ENCODE data around the gene KCNT1.

DNA sequence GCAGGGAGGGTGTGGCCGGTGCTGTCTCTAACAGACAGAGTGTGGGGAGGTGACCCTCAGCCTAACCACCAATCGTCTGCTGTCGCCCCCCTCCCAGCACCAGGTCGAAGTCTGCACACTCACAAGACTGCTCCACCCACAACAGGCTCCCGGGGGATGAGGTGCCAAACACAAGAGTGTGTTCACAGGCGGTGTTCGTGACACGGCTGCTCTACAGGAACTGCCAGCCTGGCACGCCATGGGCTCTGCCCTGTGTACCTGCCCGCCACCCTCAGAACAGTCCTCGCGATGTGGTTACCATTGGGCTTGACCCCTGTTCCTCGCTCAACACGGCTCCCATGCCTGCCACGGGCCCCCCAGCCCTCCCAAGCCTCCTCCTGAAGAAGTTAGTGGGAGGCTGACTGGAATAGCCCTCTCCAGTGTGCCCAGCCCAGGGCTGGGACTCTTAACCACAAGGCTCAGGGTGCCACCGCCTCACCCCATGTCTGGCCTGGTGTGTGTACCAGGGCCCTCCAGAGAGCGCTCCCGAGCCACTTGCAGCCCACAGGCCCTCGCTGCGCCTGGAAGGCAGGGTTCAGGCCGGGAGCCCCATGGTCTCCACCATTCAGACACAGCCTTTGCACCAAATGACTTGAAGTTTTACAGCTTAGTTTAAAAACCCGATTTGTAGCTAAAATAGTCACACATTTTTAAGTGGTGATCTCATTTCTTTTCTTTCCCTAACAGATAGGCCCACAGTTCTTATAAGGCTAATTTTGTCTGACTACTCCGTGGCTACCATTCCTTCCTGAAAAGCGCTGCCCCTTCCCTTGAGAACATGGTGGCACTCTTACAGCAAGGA is 102.8 kb downstream of the KCNT1 start:
- TF ChIP-seq CTCF (IDR thresholded peaks at IDR 0.05; ENCODE audit: extremely low read depth in 1 of 2, insufficient read depth in 1 of 2, low read depth in 1 of 2, low read length in 2 of 2), result no peak
- TF ChIP-seq POLR2AphosphoS5 (IDR thresholded peaks at IDR 0.05; ENCODE audit: insufficient read depth, low read depth, low read length), result no peak
- TF ChIP-seq POLR2A (IDR thresholded peaks at IDR 0.05; ENCODE audit: low read depth, low read length), result no peak
- TF ChIP-seq, protein P1, sequence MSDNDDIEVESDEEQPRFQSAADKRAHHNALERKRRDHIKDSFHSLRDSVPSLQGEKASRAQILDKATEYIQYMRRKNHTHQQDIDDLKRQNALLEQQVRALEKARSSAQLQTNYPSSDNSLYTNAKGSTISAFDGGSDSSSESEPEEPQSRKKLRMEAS (IDR thresholded peaks at IDR 0.05; ENCODE audit: insufficient read depth, insufficient read length), result no peak
- no peak for TF ChIP-seq MYC (IDR thresholded peaks at IDR 0.05; ENCODE audit: low read depth, low read length)
- TF ChIP-seq EZH2 (IDR thresholded peaks at IDR 0.05; ENCODE audit: borderline replicate concordance, low read depth, low read length, severe bottlenecking), result no peak
